Right hindlimb (tissue), 1 donor: ENCODE results near the gene OARD1.
"Not testable (repeated sequence)": the region's sequence is repeated elsewhere in the genome, so short reads cannot be mapped to it uniquely, and the experiment has no call there.

Source experiments
- DNase-seq: peaks from one replicate; pipeline ENCODE4 v3.0.0-alpha.2; 2018

OARD1 gene

GRCh38 chr6:41071923-41072835 lies at the start of gene OARD1:
TSS of gene OARD1 (minus strand) at chr6:41072356. CDS start at chr6:41071634, 722 bp downstream.
- peak; percentile 100 for DNase-seq

- DNase-seq = no peak
These were observed 47.9 kb upstream of the OARD1 start for GRCh38 chr6:41120058-41120457.

GRCh38 chr6:41119508-41119907 lies 47.4 kb upstream of the OARD1 start:
- DNase-seq = no peak

- DNase-seq = not testable (repeated sequence)
These were observed 42.9 kb upstream of the OARD1 start for GRCh38 chr6:41115027-41115426.

GRCh38 chr6:41111017-41111416 lies 38.9 kb upstream of the OARD1 start:
- DNase-seq = no peak

- DNase-seq = no peak
These were observed 31.7 kb upstream of the OARD1 start for GRCh38 chr6:41103847-41104246.

- peak; percentile 36 for DNase-seq
These were observed 28.7 kb upstream of the OARD1 start for GRCh38 chr6:41100871-41101287.

- DNase-seq = no peak
These were observed 26.2 kb upstream of the OARD1 start for GRCh38 chr6:41098366-41098765.

GRCh38 chr6:41097467-41098090 lies 25.4 kb upstream of the OARD1 start:
- no peak for DNase-seq

GRCh38 chr6:41093729-41094128 lies 21.6 kb upstream of the OARD1 start:
- no peak for DNase-seq

GRCh38 chr6:41092421-41093140 lies 20.4 kb upstream of the OARD1 start:
- no peak for DNase-seq

GRCh38 chr6:41090841-41091761 lies 18.9 kb upstream of the OARD1 start:
- DNase-seq = no peak

- no peak for DNase-seq
These were observed 16.3 kb upstream of the OARD1 start for GRCh38 chr6:41088451-41088850.

- DNase-seq = no peak
These were observed 13.0 kb upstream of the OARD1 start for GRCh38 chr6:41085182-41085581.

GRCh38 chr6:41083072-41083471 lies 10.9 kb upstream of the OARD1 start:
- no peak for DNase-seq

- DNase-seq = no peak
These were observed 8.5 kb upstream of the OARD1 start for GRCh38 chr6:41080621-41081020.

GRCh38 chr6:41079080-41079479 lies 6.9 kb upstream of the OARD1 start:
- no peak for DNase-seq

GRCh38 chr6:41078101-41078500 lies 5.9 kb upstream of the OARD1 start:
- DNase-seq = no peak

GRCh38 chr6:41077536-41077935 lies 5.4 kb upstream of the OARD1 start:
- DNase-seq = no peak

- no peak for DNase-seq
These were observed 3.8 kb upstream of the OARD1 start for GRCh38 chr6:41075651-41076626.
